ENCODE data around the gene OR2C3.

The OR2C3 gene

DNA sequence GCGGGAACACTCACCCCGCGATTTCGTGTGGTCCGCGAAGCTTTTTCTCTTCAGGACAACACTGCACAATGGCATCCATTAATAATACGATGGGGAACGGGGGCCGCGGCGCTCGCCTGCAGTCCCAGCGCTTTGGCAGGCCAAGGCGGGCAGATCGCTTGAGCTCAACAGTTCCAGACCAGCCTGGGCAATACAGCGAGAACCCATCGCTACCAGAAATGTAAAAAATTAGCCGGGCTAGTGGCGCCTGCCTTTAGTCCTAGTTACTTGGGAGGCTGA, 17.7 kb downstream of the OR2C3 start:
- H3K4me3 ChIP-seq (ENCODE audit: low read depth, low read length): no peak overlapping the region
- TF ChIP-seq, protein P1, sequence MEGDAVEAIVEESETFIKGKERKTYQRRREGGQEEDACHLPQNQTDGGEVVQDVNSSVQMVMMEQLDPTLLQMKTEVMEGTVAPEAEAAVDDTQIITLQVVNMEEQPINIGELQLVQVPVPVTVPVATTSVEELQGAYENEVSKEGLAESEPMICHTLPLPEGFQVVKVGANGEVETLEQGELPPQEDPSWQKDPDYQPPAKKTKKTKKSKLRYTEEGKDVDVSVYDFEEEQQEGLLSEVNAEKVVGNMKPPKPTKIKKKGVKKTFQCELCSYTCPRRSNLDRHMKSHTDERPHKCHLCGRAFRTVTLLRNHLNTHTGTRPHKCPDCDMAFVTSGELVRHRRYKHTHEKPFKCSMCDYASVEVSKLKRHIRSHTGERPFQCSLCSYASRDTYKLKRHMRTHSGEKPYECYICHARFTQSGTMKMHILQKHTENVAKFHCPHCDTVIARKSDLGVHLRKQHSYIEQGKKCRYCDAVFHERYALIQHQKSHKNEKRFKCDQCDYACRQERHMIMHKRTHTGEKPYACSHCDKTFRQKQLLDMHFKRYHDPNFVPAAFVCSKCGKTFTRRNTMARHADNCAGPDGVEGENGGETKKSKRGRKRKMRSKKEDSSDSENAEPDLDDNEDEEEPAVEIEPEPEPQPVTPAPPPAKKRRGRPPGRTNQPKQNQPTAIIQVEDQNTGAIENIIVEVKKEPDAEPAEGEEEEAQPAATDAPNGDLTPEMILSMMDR (IDR thresholded peaks at IDR 0.05; ENCODE audit: low read depth, low read length, missing control alignments): no peak
- no peak for DNase-seq (ENCODE audit: low read depth)

DNA sequence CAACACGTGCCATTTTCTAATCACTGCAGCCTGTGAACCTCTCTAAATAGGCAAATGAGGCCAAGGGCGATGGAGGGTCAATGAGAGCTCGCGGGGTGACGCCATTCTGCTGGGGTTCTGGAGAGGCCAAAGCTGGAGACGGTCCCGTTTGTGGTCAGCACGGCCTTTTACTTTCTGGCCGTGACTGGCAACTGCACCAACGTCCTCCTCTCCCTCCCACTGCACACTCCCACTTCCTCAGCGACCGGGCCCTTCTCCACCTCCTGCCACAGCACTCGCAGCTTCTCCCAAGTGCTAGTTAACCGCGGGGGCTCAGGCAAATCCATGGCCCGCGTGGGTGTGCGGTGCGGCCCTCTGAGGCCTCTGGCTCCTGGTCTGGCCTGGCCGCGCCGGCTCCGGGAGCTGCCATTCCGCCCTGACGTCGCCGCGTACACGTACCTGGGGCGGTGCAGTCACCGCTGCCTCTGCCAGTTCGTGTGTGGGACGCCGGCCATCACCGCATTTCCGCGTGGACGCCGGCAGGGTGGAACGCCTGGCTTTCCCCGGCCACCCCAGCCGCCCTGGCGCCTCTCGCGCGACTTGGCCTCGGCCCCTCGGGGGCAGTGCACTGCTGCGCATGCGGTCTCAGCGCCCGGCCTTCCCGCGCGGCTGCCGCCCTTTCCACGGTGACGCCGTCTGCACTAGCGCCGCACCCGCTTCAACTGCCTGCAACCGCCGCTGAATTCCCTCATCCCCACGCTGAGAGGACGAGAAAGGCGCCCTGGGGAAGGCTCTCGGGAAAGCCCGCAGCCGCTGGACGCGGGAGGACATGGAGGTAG, 18.2 kb downstream of the OR2C3 start:
- TF ChIP-seq, protein P1 (IDR thresholded peaks at IDR 0.05; ENCODE audit: low read depth, low read length, missing control alignments): no peak
- DNase-seq (ENCODE audit: low read depth): no peak
- no peak overlapping the region for H3K4me3 ChIP-seq (ENCODE audit: low read depth, low read length)

DNA sequence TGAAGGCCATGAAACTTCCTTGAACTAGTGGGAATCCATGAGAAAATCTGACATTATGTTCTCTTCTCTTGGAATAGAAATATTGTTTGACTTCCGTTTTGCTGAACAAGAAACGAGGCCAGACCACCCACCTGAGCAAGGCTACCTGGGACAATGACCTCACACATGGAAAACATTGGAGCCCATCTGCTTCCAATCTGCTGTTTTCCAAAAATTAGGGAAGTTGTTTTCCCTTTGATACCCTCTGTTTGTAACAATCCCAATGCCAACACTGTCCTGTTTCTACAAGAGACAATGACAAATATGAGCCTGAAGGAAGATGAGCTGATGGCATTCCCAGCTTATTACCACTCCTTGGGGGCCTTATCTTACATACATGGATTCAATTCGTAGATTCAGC, 29.4 kb downstream of the OR2C3 start:
- TF ChIP-seq, protein P1 (IDR thresholded peaks at IDR 0.05; ENCODE audit: low read depth, low read length, missing control alignments): no peak
- no peak for DNase-seq (ENCODE audit: low read depth)
- no peak overlapping the region for H3K4me3 ChIP-seq (ENCODE audit: low read depth, low read length)

GRCh38 chr1:247500865-247501264, 35.4 kb downstream of the OR2C3 start:
- TF ChIP-seq, protein P1 (IDR thresholded peaks at IDR 0.05; ENCODE audit: low read depth, low read length, missing control alignments): no peak
- H3K4me3 ChIP-seq (ENCODE audit: low read depth, low read length): no peak overlapping the region

DNA sequence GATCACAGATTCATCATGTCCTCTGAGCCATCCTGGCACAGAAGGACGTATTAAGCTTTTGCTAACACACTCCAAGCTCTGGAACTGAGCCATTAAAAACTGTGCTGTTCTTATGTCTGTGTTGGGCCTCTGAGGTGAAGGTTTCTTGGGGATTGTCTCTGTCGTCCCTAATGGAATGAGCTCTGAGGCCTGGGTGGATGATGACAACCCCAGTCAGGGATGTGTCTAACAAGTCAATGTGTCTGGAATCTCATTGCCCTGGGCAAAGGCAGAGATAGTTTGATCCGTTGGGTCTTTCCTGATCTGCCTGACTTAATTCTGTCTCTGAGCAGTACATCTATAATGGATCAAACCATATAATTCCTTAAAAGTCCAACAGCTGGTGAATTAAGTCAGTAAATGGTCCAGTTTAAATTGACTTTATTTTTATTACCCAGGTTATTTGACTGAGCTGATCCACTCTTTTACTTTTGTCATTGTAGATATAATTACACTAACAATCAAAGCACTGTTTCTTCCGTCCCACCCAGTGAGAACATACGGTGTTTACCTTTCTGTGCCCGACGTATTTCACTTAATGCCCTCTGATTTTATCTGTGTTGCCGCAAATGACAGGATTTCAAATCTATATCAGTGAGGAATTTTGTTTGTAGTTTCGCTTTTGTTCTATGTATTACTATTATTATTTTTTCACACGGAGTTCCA, 39.5 kb downstream of the OR2C3 start:
- no peak for DNase-seq (ENCODE audit: low read depth)
- H3K4me3 ChIP-seq (ENCODE audit: low read depth, low read length): no peak overlapping the region
- TF ChIP-seq, protein P1 (IDR thresholded peaks at IDR 0.05; ENCODE audit: low read depth, low read length, missing control alignments): no peak

More at GRCh38 chr1:247500865-247501264, 35.4 kb downstream of the OR2C3 start:
- DNase-seq (ENCODE audit: low read depth): no peak

DNA sequence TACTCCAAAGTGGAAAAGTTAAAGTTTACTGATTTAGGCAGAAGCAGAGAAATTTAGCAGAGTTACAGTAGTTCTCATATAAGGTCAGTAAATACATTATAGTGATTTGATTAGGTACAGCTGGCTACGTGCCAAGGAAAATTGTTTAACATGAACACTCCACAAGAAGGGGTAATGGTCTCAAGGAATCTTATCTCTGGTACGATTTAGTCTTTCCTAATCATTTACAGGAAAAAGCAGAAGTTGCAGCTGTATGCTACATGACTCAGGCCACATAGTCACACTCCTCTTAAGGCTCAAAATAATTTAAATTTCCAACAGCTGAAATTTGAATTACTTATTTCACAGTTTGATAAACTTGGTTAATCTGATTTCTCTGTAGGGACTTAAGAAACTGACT, 41.5 kb downstream of the OR2C3 start:
- H3K4me3 ChIP-seq (ENCODE audit: low read depth, low read length): no peak overlapping the region
- TF ChIP-seq, protein P1 (IDR thresholded peaks at IDR 0.05; ENCODE audit: low read depth, low read length, missing control alignments): no peak
- no peak for DNase-seq (ENCODE audit: low read depth)
